NB4 (cell line): ENCODE measurements around the gene GJA1.
"Not testable (repeated sequence)": the region's sequence is repeated elsewhere in the genome, so short reads cannot be mapped to it uniquely, and the experiment has no call there.

ENCODE experiments used
- MYC ChIP-seq: IDR thresholded peaks from 2 replicates; pipeline ENCODE4 v1.6.1; 2011; ENCODE audit warnings: low read depth, low read length
- POLR2A ChIP-seq: IDR thresholded peaks from 2 replicates; pipeline ENCODE4 v1.6.1; 2011; ENCODE audit warnings: mild to moderate bottlenecking; ENCODE audit not compliant: insufficient read length; ENCODE audit errors: extremely low read depth
- TF ChIP-seq, protein P1 (sequence below): IDR thresholded peaks from 2 replicates; pipeline ENCODE4 v1.6.1; 2011; ENCODE audit warnings: low read depth, low read length
- TF ChIP-seq, protein P2 (sequence below): IDR thresholded peaks from one replicate; pipeline ENCODE4 v1.5.1; 2012; ENCODE audit warnings: low read depth, low read length

- TF ChIP-seq, protein P1, sequence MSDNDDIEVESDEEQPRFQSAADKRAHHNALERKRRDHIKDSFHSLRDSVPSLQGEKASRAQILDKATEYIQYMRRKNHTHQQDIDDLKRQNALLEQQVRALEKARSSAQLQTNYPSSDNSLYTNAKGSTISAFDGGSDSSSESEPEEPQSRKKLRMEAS = not testable (repeated sequence)
- TF ChIP-seq, protein P2, sequence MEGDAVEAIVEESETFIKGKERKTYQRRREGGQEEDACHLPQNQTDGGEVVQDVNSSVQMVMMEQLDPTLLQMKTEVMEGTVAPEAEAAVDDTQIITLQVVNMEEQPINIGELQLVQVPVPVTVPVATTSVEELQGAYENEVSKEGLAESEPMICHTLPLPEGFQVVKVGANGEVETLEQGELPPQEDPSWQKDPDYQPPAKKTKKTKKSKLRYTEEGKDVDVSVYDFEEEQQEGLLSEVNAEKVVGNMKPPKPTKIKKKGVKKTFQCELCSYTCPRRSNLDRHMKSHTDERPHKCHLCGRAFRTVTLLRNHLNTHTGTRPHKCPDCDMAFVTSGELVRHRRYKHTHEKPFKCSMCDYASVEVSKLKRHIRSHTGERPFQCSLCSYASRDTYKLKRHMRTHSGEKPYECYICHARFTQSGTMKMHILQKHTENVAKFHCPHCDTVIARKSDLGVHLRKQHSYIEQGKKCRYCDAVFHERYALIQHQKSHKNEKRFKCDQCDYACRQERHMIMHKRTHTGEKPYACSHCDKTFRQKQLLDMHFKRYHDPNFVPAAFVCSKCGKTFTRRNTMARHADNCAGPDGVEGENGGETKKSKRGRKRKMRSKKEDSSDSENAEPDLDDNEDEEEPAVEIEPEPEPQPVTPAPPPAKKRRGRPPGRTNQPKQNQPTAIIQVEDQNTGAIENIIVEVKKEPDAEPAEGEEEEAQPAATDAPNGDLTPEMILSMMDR = not testable (repeated sequence)
- TF ChIP-seq POLR2A, MYC: not testable (repeated sequence)
Measured at GRCh38 chr6:121446705-121447104, 11.3 kb downstream of the GJA1 start.
